Calu3 (cell line): Measurements from ENCODE around the gene BRAP. TPM values are rescaled to one million over a fixed set of nuclear protein-coding genes. Genes with fewer than 3 reads are reported as not detected.
"Not testable (repeated sequence)": the region's sequence is repeated elsewhere in the genome, so short reads cannot be mapped to it uniquely, and the experiment has no call there.

Source experiments
- BruUV-seq: library from RNA; stranded (reverse); fragments of 400-500 nt; replicated peaks from 2 replicates; lab custom pipeline; 2021; lab: Mats Ljungman, UMichigan
- CTCF ChIA-PET: fragments of 300-600 bp; sonication (Branson Sonifier 250); formaldehyde crosslinking; loops from one replicate; lab custom pipeline; 2022; ENCODE audit warnings: antibody characterized with exemption; lab: Charles Lee
- DNase-seq: peaks from one replicate; pipeline ENCODE4 v3.0.0; 2022
- H3K27ac Mint-ChIP-seq: one replicate; pipeline ENCODE4 v1.8.0; 2022; ENCODE audit warnings: mixed read lengths; ENCODE audit not compliant: unreplicated experiment
- H3K27me3 Mint-ChIP-seq: one replicate; pipeline ENCODE4 v1.8.0; 2022; ENCODE audit warnings: mixed read lengths; ENCODE audit not compliant: unreplicated experiment
- H3K36me3 Mint-ChIP-seq: one replicate; pipeline ENCODE4 v1.8.0; 2022; ENCODE audit warnings: mild to moderate bottlenecking, moderate library complexity, mixed read lengths; ENCODE audit not compliant: insufficient read depth, unreplicated experiment
- H3K4me1 Mint-ChIP-seq: one replicate; pipeline ENCODE4 v1.8.0; 2022; ENCODE audit warnings: mild to moderate bottlenecking, low read depth, mixed read lengths; ENCODE audit not compliant: unreplicated experiment
- H3K4me3 Mint-ChIP-seq: one replicate; pipeline ENCODE4 v1.8.0; 2022; ENCODE audit warnings: mild to moderate bottlenecking, low read depth, moderate library complexity, mixed read lengths; ENCODE audit not compliant: unreplicated experiment
- H3K9me3 Mint-ChIP-seq: one replicate; pipeline ENCODE4 v1.8.0; 2022; ENCODE audit warnings: low read depth, mixed read lengths; ENCODE audit not compliant: unreplicated experiment
- CTCF ChIP-seq: fragments of 200-600 bp; IDR thresholded peaks from one replicate; pipeline ENCODE4 v1.8.0; 2022; ENCODE audit warnings: antibody characterized with exemption; ENCODE audit not compliant: unreplicated experiment
- intact Hi-C: fragments of 100-400 bp; cut with micrococcal nuclease; formaldehyde crosslinking; loops from one replicate; pipeline ENCODE4 v1.10.0; 2022; ENCODE audit not compliant: unreplicated experiment
- total RNA-seq: library from RNA; stranded (reverse); gene quantifications from 2 replicates; pipeline ENCODE4 v1.2.3, GENCODE V29; 2022

The BRAP gene
- total RNA-seq, 1 experiment from 2014 or later = 17.8 TPM

GRCh38 chr12:111664499-111664898 is 21.3 kb downstream of the BRAP start:
- Mint-ChIP-seq H3K4me3 (no peak overlapping the region), H3K27ac (no peak overlapping the region), H3K36me3 (peaks cover 45% of the 10 kb centered on the region), H3K9me3 (no peaks in the 10 kb centered on the region), H3K27me3 (no peaks in the 10 kb centered on the region), H3K4me1 (no peaks in the 10 kb centered on the region)
- TF ChIP-seq CTCF = no peak
- CTCF ChIA-PET = no interaction called here
- DNase-seq = no peak
- intact Hi-C loops = no loop called here
- BruUV-seq = no TSS peak

GRCh38 chr12:111656016-111656415 is 29.7 kb downstream of the BRAP start:
- DNase-seq = no peak
- CTCF ChIA-PET = no interaction called here
- Mint-ChIP-seq H3K4me1 (no peaks in the 10 kb centered on the region), H3K27me3 (no peaks in the 10 kb centered on the region), H3K9me3 (no peaks in the 10 kb centered on the region), H3K4me3 (no peak overlapping the region), H3K27ac (no peak overlapping the region), H3K36me3 (peaks cover 41% of the 10 kb centered on the region)
- TF ChIP-seq CTCF = no peak
- BruUV-seq = no TSS peak
- intact Hi-C loops = no loop called here

- TF ChIP-seq CTCF = no peak
- Mint-ChIP-seq H3K4me3 (no peak overlapping the region), H3K27me3 (no peaks in the 10 kb centered on the region), H3K27ac (no peak overlapping the region), H3K4me1 (no peaks in the 10 kb centered on the region), H3K9me3 (no peaks in the 10 kb centered on the region), H3K36me3 (peaks cover 35% of the 10 kb centered on the region)
- DNase-seq = no peak
- no TSS peak for BruUV-seq
- intact Hi-C loops = no loop called here
- CTCF ChIA-PET = no interaction called here
Observed at GRCh38 chr12:111655356-111655755, 30.4 kb downstream of the BRAP start.

- TF ChIP-seq CTCF = no peak
- H3K27me3 Mint-ChIP-seq = no peaks in the 10 kb centered on the region
- no peak for DNase-seq
- BruUV-seq = no TSS peak
- intact Hi-C loops = no loop called here
- CTCF ChIA-PET = no interaction called here
- no peak overlapping the region for H3K27ac Mint-ChIP-seq
- H3K9me3 Mint-ChIP-seq = no peaks in the 10 kb centered on the region
- H3K36me3 Mint-ChIP-seq = peaks cover 25% of the 10 kb centered on the region
- no peaks in the 10 kb centered on the region for H3K4me1 Mint-ChIP-seq
- no peak overlapping the region for H3K4me3 Mint-ChIP-seq
Observed at GRCh38 chr12:111653596-111653995, 32.2 kb downstream of the BRAP start.

- DNase-seq, H3K4me3 Mint-ChIP-seq, intact Hi-C loops, CTCF ChIA-PET, H3K9me3 Mint-ChIP-seq, H3K4me1 Mint-ChIP-seq, H3K27me3 Mint-ChIP-seq, H3K27ac Mint-ChIP-seq, BruUV-seq: not testable (repeated sequence)
- H3K36me3 Mint-ChIP-seq = peaks cover 24% of the 10 kb centered on the region
Observed at GRCh38 chr12:111652530-111652929, 33.2 kb downstream of the BRAP start.
